GM23338 (cell line): ENCODE data around the gene KRTAP24-1. TPM values are rescaled to one million over a fixed set of nuclear protein-coding genes. Genes with fewer than 3 reads are reported as not detected.
A peak's percentile ranks its signal among the peaks of the same experiment; 100 is the strongest.

ENCODE experiments used
- ATAC-seq: fragments of 200-7000 bp; cut with Tn5 transposase; 3 replicates; pipeline ENCODE4 v1.9.1; 2020
- DNase-seq: peaks from one replicate; pipeline ENCODE4 v3.0.0-alpha.2; 2015; ENCODE audit warnings: low spot score
- H2AFZ ChIP-seq: fragments of 200-600 bp; sonication (generic); 2 replicates; pipeline ENCODE4 v1.8.0; 2016; ENCODE audit warnings: antibody characterized with exemption, mild to moderate bottlenecking, moderate library complexity
- H3F3A ChIP-seq: fragments of 200-600 bp; sonication (generic); replicated peaks from 2 replicates; pipeline ENCODE4 v1.8.0; 2017; ENCODE audit warnings: antibody characterized with exemption, mixed run types, low read depth
- H3K27ac ChIP-seq: fragments of 200-600 bp; sonication (generic); 2 replicates; pipeline ENCODE4 v1.6.1; 2016; ENCODE audit warnings: low read depth
- H3K27me3 ChIP-seq: fragments of 200-600 bp; sonication (generic); 2 replicates; pipeline ENCODE4 v1.8.0; 2016; ENCODE audit warnings: mild to moderate bottlenecking, mixed run types, moderate library complexity; ENCODE audit not compliant: insufficient read depth
- H3K36me3 ChIP-seq: fragments of 200-600 bp; sonication (generic); 2 replicates; pipeline ENCODE4 v1.8.0; 2016; ENCODE audit warnings: mild to moderate bottlenecking; ENCODE audit not compliant: insufficient read depth
- H3K4me1 ChIP-seq: fragments of 200-600 bp; sonication (generic); 2 replicates; pipeline ENCODE4 v1.8.0; 2016; ENCODE audit warnings: mild to moderate bottlenecking, moderate library complexity; ENCODE audit not compliant: insufficient read depth
- H3K4me2 ChIP-seq: fragments of 200-600 bp; sonication (generic); 2 replicates; pipeline ENCODE4 v1.7.1; 2017; ENCODE audit warnings: mixed run types
- H3K4me3 ChIP-seq: fragments of 200-600 bp; sonication (generic); 2 replicates; pipeline ENCODE4 v1.6.1; 2016; ENCODE audit warnings: mixed run types
- H3K79me2 ChIP-seq: fragments of 200-600 bp; sonication (generic); replicated peaks from 2 replicates; pipeline ENCODE4 v1.8.0; 2017; ENCODE audit warnings: mild to moderate bottlenecking; ENCODE audit not compliant: insufficient read depth
- H3K9me2 ChIP-seq: fragments of 200-600 bp; sonication (generic); 2 replicates; pipeline ENCODE4 v1.8.0; 2017; ENCODE audit not compliant: insufficient read depth
- H4K20me1 ChIP-seq: fragments of 200-600 bp; sonication (generic); replicated peaks from 2 replicates; pipeline ENCODE4 v1.8.0; 2017; ENCODE audit warnings: mild to moderate bottlenecking; ENCODE audit not compliant: insufficient read depth
- H3K27ac Mint-ChIP-seq: 2 replicates; pipeline ENCODE4 v1.8.0; 2020; ENCODE audit warnings: inconsistent platforms, mild to moderate bottlenecking, moderate library complexity, mixed read lengths
- H3K27me3 Mint-ChIP-seq: 3 replicates; pipeline ENCODE4 v1.8.0; 2022; ENCODE audit warnings: low read depth, mild to moderate bottlenecking, moderate library complexity, mixed read lengths, inconsistent platforms; ENCODE audit not compliant: insufficient read depth, poor library complexity
- H3K36me3 Mint-ChIP-seq: 3 replicates; pipeline ENCODE4 v1.8.0; 2021; ENCODE audit warnings: low read depth, mild to moderate bottlenecking, inconsistent platforms, moderate library complexity, mixed read lengths
- H3K4me1 Mint-ChIP-seq: 3 replicates; pipeline ENCODE4 v1.8.0; 2020; ENCODE audit warnings: mild to moderate bottlenecking, inconsistent platforms, mixed read lengths
- H3K4me3 Mint-ChIP-seq: 3 replicates; pipeline ENCODE4 v1.8.0; 2021; ENCODE audit warnings: moderate library complexity, mild to moderate bottlenecking, inconsistent platforms, mixed read lengths
- H3K9me3 Mint-ChIP-seq: 3 replicates; pipeline ENCODE4 v1.8.0; 2020; ENCODE audit warnings: moderate library complexity, mild to moderate bottlenecking, inconsistent platforms, mixed read lengths
- CREB1 ChIP-seq: fragments of 250-450 bp; sonication (Bioruptor Pico); IDR thresholded peaks from 2 replicates; pipeline ENCODE4 v1.5.0; 2020; ENCODE audit warnings: low read depth, mild to moderate bottlenecking, moderate library complexity
- ETS1 ChIP-seq: IDR thresholded peaks from 2 replicates; pipeline ENCODE4 v1.6.1; 2016; ENCODE audit warnings: antibody characterized with exemption
- EZH2 ChIP-seq: fragments of 200-600 bp; sonication (generic); IDR thresholded peaks from one replicate; pipeline ENCODE4 v1.8.0; 2017; ENCODE audit warnings: antibody characterized with exemption, mild to moderate bottlenecking, low read depth; ENCODE audit not compliant: unreplicated experiment
- EZH2phosphoT487 ChIP-seq: fragments of 200-600 bp; sonication (generic); IDR thresholded peaks from one replicate; pipeline ENCODE4 v1.8.1; 2018; ENCODE audit warnings: antibody characterized with exemption; ENCODE audit not compliant: unreplicated experiment
- JUNB ChIP-seq: IDR thresholded peaks from one replicate; pipeline ENCODE4 v1.6.1; 2016; ENCODE audit warnings: antibody characterized with exemption; ENCODE audit not compliant: unreplicated experiment
- NANOG ChIP-seq: IDR thresholded peaks from 2 replicates; pipeline ENCODE4 v1.6.1; 2016; ENCODE audit warnings: antibody characterized with exemption, borderline replicate concordance
- POLR2AphosphoS5 ChIP-seq: IDR thresholded peaks from 2 replicates; pipeline ENCODE4 v1.6.1; 2016; ENCODE audit warnings: antibody characterized with exemption, low read depth
- REST ChIP-seq: IDR thresholded peaks from one replicate; pipeline ENCODE4 v1.6.1; 2018; ENCODE audit warnings: antibody characterized with exemption; ENCODE audit not compliant: unreplicated experiment
- STAT1 ChIP-seq: IDR thresholded peaks from one replicate; pipeline ENCODE4 v1.6.1; 2016; ENCODE audit warnings: antibody characterized with exemption; ENCODE audit not compliant: unreplicated experiment
- ZNF114 ChIP-seq: fragments of 250-450 bp; sonication (Bioruptor Pico); IDR thresholded peaks from 2 replicates; pipeline ENCODE4 v1.5.0; 2020; ENCODE audit warnings: mild to moderate bottlenecking, moderate library complexity
- ZNF331 ChIP-seq: fragments of 250-450 bp; sonication (Bioruptor Pico); IDR thresholded peaks from 2 replicates; pipeline ENCODE4 v1.5.0; 2020; ENCODE audit warnings: low read depth, mild to moderate bottlenecking, moderate library complexity
- polyA plus RNA-seq: library from polyadenylated mRNA; unstranded; fragments of >200 nt; fragmentation: Nextera tagmentation; extraction: Ambion mirVana; gene quantifications from 2 replicates; pipeline ENCODE4 v1.2.1, GENCODE V29; 2016
- total RNA-seq: library from RNA; depleted of rRNA; stranded (reverse); fragments of >200 nt; shearing (Covaris generic); gene quantifications from 2 replicates; pipeline ENCODE4 v1.2.3, GENCODE V29; 2014
- TF ChIP-seq, protein P1 (sequence below), 2 experiments: fragments of 200-600 bp in 1 of 2; sonication (generic) in 1 of 2; conservative IDR thresholded peaks; 2 replicates each; pipeline versions ENCODE4 v1.5.1 to v1.6.1; 2016 to 2017; ENCODE audit warnings: antibody characterized with exemption in 2 of 2, low read depth in 2 of 2, mild to moderate bottlenecking in 2 of 2, moderate library complexity in 1 of 2

The KRTAP24-1 gene
- total and polyA plus RNA-seq, 2 experiments from 2014 or later = not detected

GRCh38 chr21:30243691-30244090, 39.1 kb downstream of the KRTAP24-1 start:
- Histone ChIP-seq H3F3A (no peaks in the 10 kb centered on the region), H3K27me3 (no peaks in the 10 kb centered on the region), H3K79me2 (no peaks in the 10 kb centered on the region), H3K36me3 (no peaks in the 10 kb centered on the region), H3K9me2 (no peaks in the 10 kb centered on the region), H2AFZ (0 out of 2 replicates have a peak overlapping the region, but pooled peaks have one; percentile 57), H3K27ac (no peak overlapping the region), H4K20me1 (no peaks in the 10 kb centered on the region), H3K4me2 (no peak overlapping the region), H3K4me1 (no peaks in the 10 kb centered on the region), H3K4me3 (no peak overlapping the region)
- H3K4me3 Mint-ChIP-seq = no peak overlapping the region
- DNase-seq = no peak
- no peaks in the 10 kb centered on the region for H3K9me3 Mint-ChIP-seq
- no peak for ATAC-seq
- no peaks in the 10 kb centered on the region for H3K36me3 Mint-ChIP-seq
- TF ChIP-seq NANOG (no peak), POLR2AphosphoS5 (no peak), ZNF331 (CRISPR knock-in tag) (no peak), EZH2 (no peak), JUNB (no peak), ETS1 (no peak), STAT1 (no peak), CREB1 (CRISPR knock-in tag) (no peak), ZNF114 (CRISPR knock-in tag) (no peak), REST (no peak), EZH2phosphoT487 (no peak)
- TF ChIP-seq, protein P1, sequence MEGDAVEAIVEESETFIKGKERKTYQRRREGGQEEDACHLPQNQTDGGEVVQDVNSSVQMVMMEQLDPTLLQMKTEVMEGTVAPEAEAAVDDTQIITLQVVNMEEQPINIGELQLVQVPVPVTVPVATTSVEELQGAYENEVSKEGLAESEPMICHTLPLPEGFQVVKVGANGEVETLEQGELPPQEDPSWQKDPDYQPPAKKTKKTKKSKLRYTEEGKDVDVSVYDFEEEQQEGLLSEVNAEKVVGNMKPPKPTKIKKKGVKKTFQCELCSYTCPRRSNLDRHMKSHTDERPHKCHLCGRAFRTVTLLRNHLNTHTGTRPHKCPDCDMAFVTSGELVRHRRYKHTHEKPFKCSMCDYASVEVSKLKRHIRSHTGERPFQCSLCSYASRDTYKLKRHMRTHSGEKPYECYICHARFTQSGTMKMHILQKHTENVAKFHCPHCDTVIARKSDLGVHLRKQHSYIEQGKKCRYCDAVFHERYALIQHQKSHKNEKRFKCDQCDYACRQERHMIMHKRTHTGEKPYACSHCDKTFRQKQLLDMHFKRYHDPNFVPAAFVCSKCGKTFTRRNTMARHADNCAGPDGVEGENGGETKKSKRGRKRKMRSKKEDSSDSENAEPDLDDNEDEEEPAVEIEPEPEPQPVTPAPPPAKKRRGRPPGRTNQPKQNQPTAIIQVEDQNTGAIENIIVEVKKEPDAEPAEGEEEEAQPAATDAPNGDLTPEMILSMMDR (conservative IDR thresholded peaks at IDR 0.05; ENCODE audit: low read depth in 2 of 2) = no peak
- no peaks in the 10 kb centered on the region for H3K4me1 Mint-ChIP-seq
- H3K27me3 Mint-ChIP-seq = no peaks in the 10 kb centered on the region
- H3K27ac Mint-ChIP-seq = no peak overlapping the region
